Natural killer cell (primary cell): Measurements from ENCODE around the gene CSE1L. TPM values are rescaled to one million over a fixed set of nuclear protein-coding genes. Genes with fewer than 3 reads are reported as not detected.
"Not testable (repeated sequence)": the region's sequence is repeated elsewhere in the genome, so short reads cannot be mapped to it uniquely, and the experiment has no call there.

ENCODE experiments used
- ATAC-seq, 3 donors: fragments of 150-1000 bp in 2 of 3; fragments of 200-7000 bp in 1 of 3; cut with Tn5 transposase; 1 replicate in 1 of 3; 2 replicates in 2 of 3; pipeline ENCODE4 v1.10.0; 2021; ENCODE audit warnings: mild to moderate bottlenecking in 2 of 3, moderate library complexity in 2 of 3
- DNase-seq, 2 donors: peaks; one replicate each; pipeline versions ENCODE4 v3.0.0 to v3.0.0-alpha.2; 2013 to 2021; ENCODE audit warnings: mixed read lengths in 1 of 2
- H3K27ac ChIP-seq: one replicate; pipeline ENCODE4 v1.5.1; 2013; ENCODE audit warnings: mild to moderate bottlenecking, low read length
- H3K27me3 ChIP-seq: one replicate; pipeline ENCODE4 v1.6.1; 2013; ENCODE audit warnings: low read length; ENCODE audit not compliant: control insufficient read depth, insufficient read depth
- H3K36me3 ChIP-seq: one replicate; pipeline ENCODE4 v1.6.1; 2013; ENCODE audit warnings: low read length; ENCODE audit not compliant: control insufficient read depth, insufficient read depth
- H3K4me1 ChIP-seq: one replicate; pipeline ENCODE4 v1.6.1; 2013; ENCODE audit warnings: low read length; ENCODE audit not compliant: control insufficient read depth, insufficient read depth
- H3K4me3 ChIP-seq: one replicate; pipeline ENCODE4 v1.5.1; 2013; ENCODE audit warnings: low read length
- H3K9me3 ChIP-seq: one replicate; pipeline ENCODE4 v1.6.1; 2013; ENCODE audit warnings: low read length; ENCODE audit not compliant: control insufficient read depth, insufficient read depth
- H3K27ac Mint-ChIP-seq, 2 donors: one replicate each; pipeline ENCODE4 v1.8.0; 2022; ENCODE audit warnings: mild to moderate bottlenecking in 2 of 2, mixed read lengths in 2 of 2, moderate library complexity in 1 of 2
- H3K27me3 Mint-ChIP-seq, 2 donors: one replicate each; pipeline ENCODE4 v1.8.0; 2022; ENCODE audit warnings: low read depth in 2 of 2, mixed read lengths in 2 of 2
- H3K36me3 Mint-ChIP-seq: one replicate; pipeline ENCODE4 v1.8.0; 2022; ENCODE audit warnings: mixed read lengths
- H3K4me1 Mint-ChIP-seq, 2 donors: one replicate each; pipeline ENCODE4 v1.8.0; 2022; ENCODE audit warnings: mixed read lengths in 2 of 2
- H3K4me3 Mint-ChIP-seq: one replicate; pipeline ENCODE4 v1.8.0; 2022; ENCODE audit warnings: mild to moderate bottlenecking, moderate library complexity, mixed read lengths
- H3K9me3 Mint-ChIP-seq, 2 donors: one replicate each; pipeline ENCODE4 v1.8.0; 2022; ENCODE audit warnings: mixed read lengths in 2 of 2
- CTCF ChIP-seq: fragments of 200-600 bp; IDR thresholded peaks from one replicate; pipeline ENCODE4 v1.8.0; 2022; ENCODE audit warnings: antibody characterized with exemption
- whole genome bisulfite sequencing: methylation state at CpG from one replicate; pipeline ENCODE4 v1.1.7; 2013; ENCODE audit warnings: missing lambda C conversion rate; ENCODE audit not compliant: insufficient coverage; 5-methylcytosine and 5-hydroxymethylcytosine counted together
- intact Hi-C: fragments of 100-400 bp; cut with micrococcal nuclease; formaldehyde crosslinking; loops from one replicate; pipeline ENCODE4 v1.14.2; 2022
- total RNA-seq, 4 donors: library from RNA; stranded (reverse); fragments of 120-200 nt in 1 of 4; gene quantifications; one replicate each; pipeline versions ENCODE4 v1.2.3 to v1.2.4, GENCODE V29; 2013 to 2022

Gene CSE1L
- total RNA-seq, 3 donors from 2014 or later (not counting 1 experiment from before 2014, with no cell fraction given): 24.6 to 29.5 (median 25.8) TPM

DNA sequence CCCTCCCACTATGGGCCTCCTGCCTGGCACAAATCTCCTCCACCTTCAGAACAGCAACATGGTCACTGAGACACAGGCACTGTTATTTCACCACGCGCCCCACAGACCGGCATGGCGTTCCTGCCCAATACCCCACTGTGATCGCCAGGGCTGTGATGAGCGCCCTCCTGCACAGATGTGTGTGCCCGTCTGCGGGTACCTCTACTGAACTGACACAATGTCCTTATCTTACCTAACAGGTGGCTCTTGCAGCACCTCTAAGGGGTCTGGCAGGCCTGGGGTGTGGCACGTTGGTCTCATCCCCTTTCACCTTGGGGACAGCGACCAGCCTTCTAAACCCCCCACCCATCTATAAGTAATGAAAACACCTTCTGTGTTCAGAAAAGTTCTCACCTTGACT lies 77.9 kb downstream of the CSE1L start:
- H3K27me3 ChIP-seq: no peaks in the 10 kb centered on the region
- no peak for TF ChIP-seq CTCF
- no peaks in the 10 kb centered on the region for H3K9me3 ChIP-seq
- peaks cover 47% of the 10 kb centered on the region for H3K36me3 ChIP-seq
- no peak overlapping the region for H3K27ac ChIP-seq
- Mint-ChIP-seq H3K4me1 (no peaks in the 10 kb centered on the region), H3K9me3 (no peaks in the 10 kb centered on the region), H3K4me3 (no peak overlapping the region), H3K27ac (peak overlapping the region in 1 of 2 donors; percentile 53), H3K27me3 (no peaks in the 10 kb centered on the region), H3K36me3 (peaks cover 18% of the 10 kb centered on the region)
- no peak overlapping the region for H3K4me3 ChIP-seq
- H3K4me1 ChIP-seq: no peaks in the 10 kb centered on the region
- 98% methylated on average over 10 of the region's 10 CpGs for WGBS
- intact Hi-C loops: no loop called here
- no peak for ATAC-seq
- no peak for DNase-seq

- peak in 1 of 2 donors; percentile 78 for DNase-seq
- Mint-ChIP-seq H3K9me3 (no peaks in the 10 kb centered on the region), H3K4me1 (peaks cover 6 to 7% of the 10 kb centered on the region in 2 donors), H3K4me3 (no peak overlapping the region), H3K27ac (peak overlapping the region; percentile 4 to 9), H3K36me3 (peaks cover 8% of the 10 kb centered on the region), H3K27me3 (no peaks in the 10 kb centered on the region)
- Histone ChIP-seq H3K27me3 (no peaks in the 10 kb centered on the region), H3K4me1 (no peaks in the 10 kb centered on the region), H3K9me3 (no peaks in the 10 kb centered on the region), H3K27ac (no peak overlapping the region), H3K4me3 (no peak overlapping the region), H3K36me3 (peaks cover 32% of the 10 kb centered on the region)
- intact Hi-C loops: loop anchor here (1.0 to 5.0 kb wide), 2 partner anchors 54 to 84 kb away; partner anchors contain the start of gene STAU1
- 70% methylated on average over 5 of the region's 5 CpGs for WGBS
- ATAC-seq: peak in 2 of 3 donors; percentile 64 to 72
- peak; percentile 53 for TF ChIP-seq CTCF
Measured at GRCh38 chr20:49132995-49133478, 86.9 kb downstream of the CSE1L start.

GRCh38 chr20:49133571-49133970 lies 87.5 kb downstream of the CSE1L start:
- H3K27ac Mint-ChIP-seq: peak overlapping the region in 1 of 2 donors; percentile 4
- no peak for TF ChIP-seq CTCF
- no peak for ATAC-seq

GRCh38 chr20:49134797-49135196 lies 88.7 kb downstream of the CSE1L start:
- H3K27me3 Mint-ChIP-seq, DNase-seq, H3K4me3 Mint-ChIP-seq, ATAC-seq, H3K36me3 Mint-ChIP-seq, H3K27ac ChIP-seq, H3K27me3 ChIP-seq, H3K9me3 Mint-ChIP-seq, H3K4me3 ChIP-seq, H3K4me1 ChIP-seq, H3K9me3 ChIP-seq, H3K4me1 Mint-ChIP-seq: not testable (repeated sequence)
- intact Hi-C loops: loop anchor here (5.0 kb wide), 1 partner anchor 53 kb away; the partner anchor contains the start of gene STAU1
- peak overlapping the region in 1 of 2 donors; percentile 64 for H3K27ac Mint-ChIP-seq
- 95% methylated on average over 8 of the region's 8 CpGs for WGBS
- H3K36me3 ChIP-seq: peaks cover 32% of the 10 kb centered on the region

More at GRCh38 chr20:49133571-49133970, 87.5 kb downstream of the CSE1L start:
- no peak overlapping the region for H3K27ac ChIP-seq
- 95% methylated on average over 3 of the region's 3 CpGs for WGBS
- no peaks in the 10 kb centered on the region for H3K4me1 ChIP-seq
- DNase-seq: no peak
- H3K9me3 Mint-ChIP-seq: no peaks in the 10 kb centered on the region
- peaks cover 6 to 7% of the 10 kb centered on the region in 2 donors for H3K4me1 Mint-ChIP-seq
- peaks cover 32% of the 10 kb centered on the region for H3K36me3 ChIP-seq
- no peak overlapping the region for H3K4me3 ChIP-seq
- no peaks in the 10 kb centered on the region for H3K27me3 Mint-ChIP-seq
- H3K36me3 Mint-ChIP-seq: peaks cover 8% of the 10 kb centered on the region
- intact Hi-C loops: loop anchor here (1.0 to 5.0 kb wide), 2 partner anchors 54 to 84 kb away; partner anchors contain the start of gene STAU1
- no peak overlapping the region for H3K4me3 Mint-ChIP-seq
- no peaks in the 10 kb centered on the region for H3K27me3 ChIP-seq
- H3K9me3 ChIP-seq: no peaks in the 10 kb centered on the region
